Panc1 (cell line): ENCODE measurements around the gene NCDN. TPM values are rescaled to one million over a fixed set of nuclear protein-coding genes. Genes with fewer than 3 reads are reported as not detected.

Source experiments
- ATAC-seq: fragments of 200-7000 bp; cut with Tn5 transposase; 2 replicates; pipeline ENCODE4 v1.9.1; 2020; ENCODE audit warnings: mild to moderate bottlenecking, moderate library complexity
- BruUV-seq: library from RNA; stranded (reverse); fragments of 400-500 nt; replicated peaks from 2 replicates; lab custom pipeline; 2021; lab: Mats Ljungman, UMichigan
- CTCF ChIA-PET: fragments of 300-600 bp; sonication (Branson Sonifier 250); formaldehyde crosslinking; loops from one replicate; lab custom pipeline; 2022; ENCODE audit warnings: antibody characterized with exemption; lab: Charles Lee
- POLR2A ChIA-PET: fragments of 300-600 bp; sonication (Branson Sonifier 250); formaldehyde crosslinking; loops from one replicate; lab custom pipeline; 2022; ENCODE audit warnings: antibody characterized with exemption; lab: Charles Lee
- DNase-seq: peaks from one replicate; pipeline ENCODE4 v3.0.0-alpha.2; 2010; ENCODE audit warnings: low read depth, low spot score
- H3K27ac ChIP-seq: 2 replicates; pipeline ENCODE4 v1.5.1; 2011; ENCODE audit warnings: mild to moderate bottlenecking, low read length, inconsistent platforms
- H3K27me3 ChIP-seq: fragments of 200-500 bp; sonication (Bioruptor generic); 2 replicates; pipeline ENCODE4 v1.6.0; 2014; ENCODE audit warnings: low read length, inconsistent platforms; ENCODE audit not compliant: control insufficient read depth, insufficient read depth
- H3K36me3 ChIP-seq: fragments of 200-500 bp; sonication (Bioruptor generic); 2 replicates; pipeline ENCODE4 v1.5.1; 2014; ENCODE audit warnings: inconsistent platforms, mild to moderate bottlenecking, low read length, moderate library complexity; ENCODE audit not compliant: control insufficient read depth, insufficient read depth
- H3K4me1 ChIP-seq: 2 replicates; pipeline ENCODE4 v1.5.1; 2011; ENCODE audit warnings: inconsistent platforms, mild to moderate bottlenecking, low read length, moderate library complexity; ENCODE audit not compliant: control insufficient read depth, insufficient read depth
- H3K4me3 ChIP-seq, 2 experiments: 2 replicates each; pipeline ENCODE4 v1.5.1; 2011 to 2012; ENCODE audit warnings: low read depth in 2 of 2, low read length in 2 of 2, mild to moderate bottlenecking in 2 of 2, inconsistent platforms in 1 of 2, moderate library complexity in 1 of 2
- H3K9me3 ChIP-seq: fragments of 200-500 bp; sonication (Bioruptor generic); 2 replicates; pipeline ENCODE4 v1.5.1; 2014; ENCODE audit warnings: low read depth, mild to moderate bottlenecking, inconsistent platforms, low read length, moderate library complexity; ENCODE audit not compliant: control insufficient read depth, insufficient read depth
- CTCF ChIP-seq: fragments of 450-650 bp; IDR thresholded peaks from 2 replicates; pipeline ENCODE4 v1.5.1; 2017; ENCODE audit warnings: mild to moderate bottlenecking
- POLR2AphosphoS5 ChIP-seq: IDR thresholded peaks from 2 replicates; pipeline ENCODE4 v1.6.1; 2012; ENCODE audit warnings: mild to moderate bottlenecking, low read depth, low read length, moderate library complexity
- REST ChIP-seq, 2 experiments: IDR thresholded peaks; 2 replicates each; pipeline ENCODE4 v1.6.1; 2011 to 2012; ENCODE audit warnings: low read depth in 2 of 2, control low read depth in 1 of 2, low read length in 1 of 2, mild to moderate bottlenecking in 1 of 2, moderate library complexity in 1 of 2; ENCODE audit not compliant: insufficient read depth in 1 of 2
- SIN3A ChIP-seq: IDR thresholded peaks from 2 replicates; pipeline ENCODE4 v1.6.1; 2012; ENCODE audit warnings: low read depth, mild to moderate bottlenecking, low read length, moderate library complexity, borderline replicate concordance; ENCODE audit not compliant: insufficient read depth
- TCF7L2 ChIP-seq: IDR thresholded peaks from 2 replicates; pipeline ENCODE4 v1.6.1; 2011; ENCODE audit warnings: mild to moderate bottlenecking, low read depth, low read length, inconsistent platforms
- in situ Hi-C: cut with HindIII; loops from 2 replicates; pipeline ENCODE4 v1.10.0; 2016; ENCODE audit warnings: low sequenced_read_pairs, low pct_unique_long_range_greater_than_20kb
- intact Hi-C: fragments of 100-400 bp; cut with micrococcal nuclease; formaldehyde crosslinking; loops from one replicate; pipeline ENCODE4 v1.10.0; 2022; ENCODE audit not compliant: unreplicated experiment
- total RNA-seq: library from RNA; stranded (reverse); gene quantifications from one replicate; pipeline ENCODE4 v1.2.1, GENCODE V29; 2021; ENCODE audit not compliant: unreplicated experiment

Gene NCDN
- total RNA-seq, 1 experiment from 2014 or later, result 64.1 TPM

- ChIA-PET CTCF (interaction anchor here (0.5 to 1.5 kb wide), 2 partner anchors 85 to 233 kb away, joined by 3 read pairs; no protein-coding TSS in a partner anchor), POLR2A (interaction anchor here (0.6 kb wide), 1 partner anchor 135 kb away, joined by 5 read pairs; no protein-coding TSS in a partner anchor)
- Histone ChIP-seq H3K27me3 (no peaks in the 10 kb centered on the region), H3K4me1 (peaks cover 11% of the 10 kb centered on the region; the same call in 1 of the 2 replicates), H3K4me3 (no peak overlapping the region), H3K27ac (no peak overlapping the region), H3K9me3 (peaks cover 7% of the 10 kb centered on the region; the same call in 1 of the 2 replicates), H3K36me3 (no peaks in the 10 kb centered on the region; the same call in 1 of the 2 replicates)
- BruUV-seq, result no TSS peak
- DNase-seq (no peak), ATAC-seq (no peak)
- no peak for TF ChIP-seq CTCF
- no peak for TF ChIP-seq POLR2AphosphoS5
- TF ChIP-seq TCF7L2, result no peak
- TF ChIP-seq SIN3A, result no peak
- TF ChIP-seq REST (IDR thresholded peaks at IDR 0.05; ENCODE audit: insufficient read depth in 1 of 2, low read depth in 2 of 2, low read length in 1 of 2), result no peak
- in situ Hi-C loops, result no loop called here
- intact Hi-C loops, result no loop called here
Measured at GRCh38 chr1:35535243-35535642, 22.4 kb upstream of the NCDN start.

GRCh38 chr1:35536556-35537162 lies 20.9 kb upstream of the NCDN start:
- CTCF ChIA-PET, result interaction anchor here (1.5 kb wide), 1 partner anchor 86 kb away, joined by 3 read pairs; no protein-coding TSS in a partner anchor

More at GRCh38 chr1:35536556-35537162, 20.9 kb upstream of the NCDN start:
- H3K27ac ChIP-seq, result no peak overlapping the region
- H3K27me3 ChIP-seq, result no peaks in the 10 kb centered on the region
- in situ Hi-C loops, result no loop called here
- intact Hi-C loops, result no loop called here
- no TSS peak for BruUV-seq
- TF ChIP-seq CTCF (no peak), REST (IDR thresholded peaks at IDR 0.05; ENCODE audit: insufficient read depth in 1 of 2, low read depth in 2 of 2, low read length in 1 of 2) (no peak), TCF7L2 (no peak), SIN3A (no peak), POLR2AphosphoS5 (no peak)
- H3K36me3 ChIP-seq, result no peaks in the 10 kb centered on the region; the same call in 1 of the 2 replicates
- no peak for ATAC-seq
- no peak overlapping the region for H3K4me3 ChIP-seq
- no peak for DNase-seq
- H3K4me1 ChIP-seq, result peaks cover 13% of the 10 kb centered on the region; the same call in 1 of the 2 replicates
- POLR2A ChIA-PET, result no interaction called here
- H3K9me3 ChIP-seq, result no peaks in the 10 kb centered on the region
